ENCODE measurements around the gene BCKDHB.
"Not testable (repeated sequence)": the region's sequence is repeated elsewhere in the genome, so short reads cannot be mapped to it uniquely, and the experiment has no call there.

BCKDHB gene

DNA sequence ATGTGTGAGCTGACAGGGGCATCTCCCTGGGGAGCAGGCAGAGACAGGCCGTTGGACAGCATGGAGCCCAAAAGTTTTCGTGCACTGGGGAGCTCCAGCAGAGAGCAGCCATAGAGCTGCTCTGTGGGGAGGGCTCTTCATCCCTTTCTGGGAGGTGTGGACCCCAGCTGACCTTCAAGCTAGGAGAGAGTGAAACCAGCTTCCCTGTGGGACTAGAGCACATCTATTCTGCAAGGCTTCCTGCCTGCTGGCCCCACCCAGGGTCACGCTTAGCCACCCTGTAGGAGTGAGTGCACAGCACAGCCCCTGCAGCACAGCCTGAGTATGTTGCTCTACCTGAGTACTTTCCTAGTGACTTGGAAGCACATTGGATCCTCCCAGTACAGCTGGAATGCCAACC is 183.3 kb downstream of the BCKDHB start:
- no peak for DNase-seq
- in situ Hi-C loops (cut with MboI; ENCODE audit: low pct_unique_long_range_greater_than_20kb, low sequenced_read_pairs) = no loop called here

DNA sequence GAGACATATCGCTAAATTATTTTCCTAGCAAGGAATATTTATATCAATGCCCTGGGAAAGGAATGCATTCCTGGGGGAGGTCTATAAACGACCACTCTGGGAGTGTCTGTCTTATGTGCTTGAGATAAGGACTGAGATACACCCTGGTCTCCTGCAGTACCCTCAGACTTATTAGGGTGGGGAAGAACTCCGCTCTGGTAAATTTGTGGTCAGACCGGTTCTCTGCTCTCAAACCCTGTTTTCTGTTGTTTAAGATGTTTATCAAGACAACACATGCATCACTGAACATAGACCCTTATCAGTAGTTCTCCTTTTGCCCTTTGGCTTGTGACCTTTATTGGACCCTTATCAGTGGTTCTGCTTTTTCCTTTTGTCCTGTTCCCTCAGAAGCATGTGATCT is 188.1 kb downstream of the BCKDHB start:
- peak; percentile 70 for DNase-seq
- in situ Hi-C loops (cut with MboI; ENCODE audit: low pct_unique_long_range_greater_than_20kb, low sequenced_read_pairs) = not testable (repeated sequence)

DNA sequence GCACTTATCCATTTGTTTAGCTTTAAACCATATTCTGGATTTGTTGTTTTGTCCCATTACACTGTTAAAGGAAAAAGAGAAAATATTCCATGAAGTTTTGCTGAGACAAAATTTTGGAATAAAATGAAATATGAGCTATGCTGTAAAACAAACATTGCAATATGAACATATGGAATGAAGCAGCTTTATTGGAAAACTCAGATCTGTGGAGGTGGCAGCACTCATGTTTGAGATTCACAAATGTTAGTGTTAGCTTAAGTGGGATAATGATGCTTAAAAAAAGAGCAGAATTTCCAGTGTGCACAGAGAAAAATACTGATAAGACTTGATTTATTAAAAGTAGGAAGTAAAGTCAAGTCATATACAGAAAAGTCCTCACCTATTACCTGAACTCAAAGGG is 196.2 kb downstream of the BCKDHB start:
- in situ Hi-C loops (cut with MboI; ENCODE audit: low pct_unique_long_range_greater_than_20kb, low sequenced_read_pairs) = no loop called here
- DNase-seq = no peak

DNA sequence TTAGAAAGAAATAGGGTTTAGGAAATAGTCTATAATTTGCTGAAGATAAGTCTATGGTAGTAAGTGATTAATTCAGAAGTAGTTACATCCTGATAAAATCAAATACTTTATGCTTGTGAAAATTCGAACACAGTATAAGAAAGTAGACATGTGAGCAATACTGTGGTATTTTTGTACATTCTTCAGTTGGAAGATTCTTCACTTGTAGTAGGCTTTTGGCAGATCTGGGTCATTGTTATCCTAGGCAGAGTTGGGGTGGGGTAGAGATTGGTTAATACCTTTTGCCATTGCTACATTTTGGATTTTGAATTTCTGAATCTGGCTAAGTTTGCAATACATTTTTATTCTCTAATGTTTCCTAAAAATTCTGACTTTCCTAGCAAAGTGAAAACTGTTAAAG is 197.5 kb downstream of the BCKDHB start:
- in situ Hi-C loops (cut with MboI; ENCODE audit: low pct_unique_long_range_greater_than_20kb, low sequenced_read_pairs) = no loop called here
- DNase-seq = no peak

DNA sequence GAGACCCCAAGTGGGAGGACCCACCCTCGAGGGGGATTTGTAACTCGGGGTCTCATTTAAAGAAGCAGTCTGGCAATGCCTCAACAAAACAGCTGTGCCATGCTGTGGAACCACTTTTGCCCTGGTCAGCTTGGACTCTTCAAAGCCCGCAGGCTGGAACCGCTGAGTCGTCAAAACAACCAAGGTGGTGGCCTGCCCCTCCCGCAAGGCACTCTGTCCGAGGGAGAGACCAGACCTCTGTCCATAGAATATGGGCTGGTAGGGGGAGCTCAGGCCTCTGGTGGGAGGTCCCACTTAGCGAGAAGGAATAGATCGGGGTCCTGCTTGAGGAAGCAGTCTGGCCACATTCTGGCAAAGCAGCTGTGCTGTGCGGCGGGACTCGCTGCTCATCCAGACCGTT is 208.1 kb downstream of the BCKDHB start:
- DNase-seq = no peak
- in situ Hi-C loops (cut with MboI; ENCODE audit: low pct_unique_long_range_greater_than_20kb, low sequenced_read_pairs) = no loop called here

DNA sequence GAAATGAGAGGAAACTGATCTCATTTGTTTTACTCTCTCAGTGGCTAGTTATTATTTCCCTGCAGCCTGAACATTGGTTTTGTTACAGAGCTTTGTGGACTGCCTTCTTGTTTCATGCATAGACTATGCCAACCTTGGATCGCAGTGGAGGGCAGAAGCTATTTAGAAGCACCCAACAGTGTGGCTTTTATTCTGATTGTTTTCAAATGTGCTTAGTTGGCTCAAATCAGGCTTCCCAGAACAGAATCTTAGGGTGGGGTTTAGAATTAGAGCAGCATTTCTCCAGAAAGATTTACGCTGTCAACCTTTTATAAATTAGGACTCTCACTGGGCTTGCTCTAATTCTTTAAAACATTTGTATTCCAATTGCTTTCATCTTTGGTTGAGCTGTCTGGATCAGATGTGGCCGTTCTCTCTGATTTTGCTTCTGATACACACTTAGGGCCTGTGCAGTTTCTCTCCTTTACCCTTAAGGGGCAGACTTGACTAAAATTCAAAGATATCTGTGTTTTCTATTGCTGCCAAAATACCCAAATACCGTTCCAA is 210.3 kb downstream of the BCKDHB start:
- no peak for DNase-seq
- in situ Hi-C loops (cut with MboI; ENCODE audit: low pct_unique_long_range_greater_than_20kb, low sequenced_read_pairs) = no loop called here

DNA sequence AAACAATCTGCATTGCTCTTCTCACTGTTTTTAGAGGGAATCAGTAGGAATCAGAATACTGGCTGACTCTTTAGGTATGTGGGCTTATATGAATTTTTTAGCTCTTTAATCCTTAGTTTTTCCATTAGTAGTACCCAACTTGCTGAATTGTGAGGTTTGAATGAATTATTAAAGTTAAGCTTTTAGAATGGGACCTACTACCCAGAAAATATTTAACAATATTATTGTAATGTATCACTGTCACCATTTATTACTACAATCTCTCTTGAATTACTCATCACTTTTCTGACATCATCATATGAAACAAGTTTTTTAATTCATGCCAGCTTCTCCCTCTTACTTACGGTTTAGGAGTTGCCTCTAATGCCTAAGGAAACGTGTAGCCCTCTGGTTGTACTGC is 212.7 kb downstream of the BCKDHB start:
- in situ Hi-C loops (cut with MboI; ENCODE audit: low pct_unique_long_range_greater_than_20kb, low sequenced_read_pairs) = no loop called here
- DNase-seq = no peak

DNA sequence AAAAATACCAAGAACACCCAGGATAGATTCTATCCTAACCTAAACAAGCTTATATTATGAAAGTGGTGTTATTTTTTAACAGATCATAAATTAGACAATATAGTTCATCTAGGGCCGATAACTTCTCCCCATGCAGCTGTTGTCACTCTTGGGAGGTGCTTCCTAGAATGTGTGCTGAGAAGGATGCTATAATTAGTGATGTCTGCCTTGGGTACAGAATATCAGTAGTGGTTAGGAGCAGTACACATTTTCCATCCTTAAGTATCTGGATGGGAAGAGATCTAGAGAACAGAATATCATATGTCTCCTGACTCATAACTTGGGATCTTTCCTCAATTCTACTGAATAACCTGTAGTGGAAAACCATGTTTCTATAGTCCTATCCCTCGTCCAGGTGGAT is 214.5 kb downstream of the BCKDHB start:
- no peak for DNase-seq
- in situ Hi-C loops (cut with MboI; ENCODE audit: low pct_unique_long_range_greater_than_20kb, low sequenced_read_pairs) = no loop called here

DNA sequence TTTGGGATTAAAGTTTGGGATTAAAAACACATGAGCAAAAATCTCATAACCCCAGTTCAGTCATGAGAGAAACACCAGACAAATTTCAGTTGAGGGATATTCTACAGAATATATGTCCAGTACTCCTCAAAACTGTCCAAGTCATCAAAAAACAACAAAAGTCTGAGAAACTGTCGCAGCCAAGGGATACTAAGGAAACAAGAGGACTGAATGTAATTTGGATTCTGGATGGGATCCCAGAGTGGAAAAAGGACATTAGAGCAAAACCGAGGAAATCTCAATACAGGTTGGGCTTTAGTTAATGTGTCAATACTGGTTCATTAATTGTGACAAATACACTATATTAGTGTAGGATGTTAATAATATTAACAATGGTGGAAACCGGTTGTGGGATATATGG is 219.3 kb downstream of the BCKDHB start:
- in situ Hi-C loops (cut with MboI; ENCODE audit: low pct_unique_long_range_greater_than_20kb, low sequenced_read_pairs) = no loop called here
- DNase-seq = no peak

DNA sequence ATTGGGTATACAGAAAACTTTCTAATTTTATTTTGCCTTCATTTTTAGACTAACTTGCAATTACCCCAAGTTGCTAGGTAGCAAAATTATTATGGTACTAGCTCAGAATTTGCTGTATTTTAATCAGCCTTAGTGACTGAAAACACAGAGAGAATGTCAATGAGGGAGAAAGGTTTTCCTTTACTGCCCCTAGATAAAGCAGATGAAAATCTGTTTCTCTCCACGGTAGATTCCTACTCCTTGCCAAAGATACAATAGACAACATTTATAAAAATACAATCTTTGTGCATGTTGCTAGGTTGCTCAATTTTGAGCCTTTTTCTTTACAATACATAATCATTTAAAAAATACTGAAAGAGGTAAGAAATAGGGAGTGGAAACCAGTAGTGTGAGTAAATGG is 222.2 kb downstream of the BCKDHB start:
- DNase-seq = no peak
- in situ Hi-C loops (cut with MboI; ENCODE audit: low pct_unique_long_range_greater_than_20kb, low sequenced_read_pairs) = no loop called here

DNA sequence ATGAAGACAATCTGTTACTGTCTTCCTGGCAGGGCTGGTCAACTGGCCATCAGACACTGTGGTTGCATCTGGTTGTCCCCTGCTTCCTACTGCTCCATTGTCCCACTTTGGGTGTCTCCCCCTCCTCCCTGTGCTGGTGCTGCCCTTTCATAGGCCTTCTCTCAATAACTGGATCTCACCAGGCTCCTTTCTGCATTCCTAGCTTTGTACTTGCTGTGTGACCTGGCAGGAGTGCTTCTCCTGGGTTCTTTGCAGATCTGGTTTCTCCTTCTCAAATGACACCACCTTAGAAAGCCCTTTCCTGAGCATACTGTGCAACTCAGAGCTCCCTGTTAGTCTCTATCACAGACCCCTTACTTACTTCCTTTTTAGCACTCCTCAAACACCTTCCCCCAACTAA is 223.0 kb downstream of the BCKDHB start:
- in situ Hi-C loops (cut with MboI; ENCODE audit: low pct_unique_long_range_greater_than_20kb, low sequenced_read_pairs) = no loop called here

DNA sequence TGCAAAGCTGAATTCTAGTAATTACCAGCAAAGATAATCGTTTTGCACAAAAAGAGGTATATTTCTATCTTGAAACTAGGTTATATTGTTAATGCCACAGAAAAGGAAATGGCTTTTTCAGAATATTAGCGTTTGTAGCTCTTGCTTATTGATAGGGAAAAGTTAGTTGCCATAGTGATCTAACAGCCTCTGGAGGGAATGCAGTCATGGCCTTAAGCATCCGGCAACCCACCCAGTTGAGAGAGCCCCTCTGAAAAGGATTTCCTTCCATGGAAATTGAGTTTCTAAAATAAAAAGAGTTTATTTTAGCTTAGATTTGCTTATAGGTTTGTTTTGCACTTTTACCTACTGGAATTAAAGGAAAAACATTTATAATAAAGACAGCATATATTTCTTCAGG is 224.5 kb downstream of the BCKDHB start:
- in situ Hi-C loops (cut with MboI; ENCODE audit: low pct_unique_long_range_greater_than_20kb, low sequenced_read_pairs) = no loop called here
- DNase-seq = no peak

More for the DNA sequence above, 223.0 kb downstream of the BCKDHB start:
- DNase-seq = no peak

DNA sequence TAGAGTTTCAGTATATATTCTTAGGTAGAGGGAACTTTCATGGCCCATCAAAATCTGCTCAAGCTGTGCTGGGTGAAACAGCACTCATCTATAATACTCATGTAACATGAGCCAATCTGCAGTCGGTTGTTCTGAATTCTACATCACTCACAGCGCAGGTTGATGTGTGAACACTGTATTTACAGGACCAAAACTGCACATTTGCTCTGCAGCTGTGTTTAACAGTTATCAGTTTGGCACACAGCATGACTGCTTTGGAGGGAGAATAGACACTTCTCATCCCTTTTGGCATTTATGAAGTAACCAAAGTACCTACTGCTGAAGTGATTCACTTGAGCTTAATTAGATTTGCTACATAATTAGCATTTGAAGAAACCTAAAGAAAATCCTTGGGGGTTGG is 225.1 kb downstream of the BCKDHB start:
- no peak for DNase-seq
- in situ Hi-C loops (cut with MboI; ENCODE audit: low pct_unique_long_range_greater_than_20kb, low sequenced_read_pairs) = no loop called here

DNA sequence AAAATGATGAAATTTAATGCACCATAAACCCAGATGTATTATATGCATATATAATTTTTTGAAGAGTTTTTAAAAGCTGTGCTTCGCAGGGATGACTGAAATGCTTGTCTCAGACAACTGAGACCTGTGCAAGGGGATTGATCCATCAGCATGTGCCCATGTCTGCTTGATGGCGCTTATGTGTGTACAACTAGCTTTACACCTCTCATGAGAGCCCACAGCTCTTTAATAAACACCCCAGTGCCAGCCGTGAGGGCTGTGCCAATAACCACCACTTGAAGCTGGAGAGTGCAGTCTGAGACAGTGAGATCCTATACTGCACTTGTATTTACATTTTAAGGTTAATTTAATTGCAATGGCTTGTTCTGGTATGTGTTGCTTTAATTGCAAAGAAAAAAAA is 225.5 kb downstream of the BCKDHB start:
- DNase-seq = no peak
- in situ Hi-C loops (cut with MboI; ENCODE audit: low pct_unique_long_range_greater_than_20kb, low sequenced_read_pairs) = no loop called here

DNA sequence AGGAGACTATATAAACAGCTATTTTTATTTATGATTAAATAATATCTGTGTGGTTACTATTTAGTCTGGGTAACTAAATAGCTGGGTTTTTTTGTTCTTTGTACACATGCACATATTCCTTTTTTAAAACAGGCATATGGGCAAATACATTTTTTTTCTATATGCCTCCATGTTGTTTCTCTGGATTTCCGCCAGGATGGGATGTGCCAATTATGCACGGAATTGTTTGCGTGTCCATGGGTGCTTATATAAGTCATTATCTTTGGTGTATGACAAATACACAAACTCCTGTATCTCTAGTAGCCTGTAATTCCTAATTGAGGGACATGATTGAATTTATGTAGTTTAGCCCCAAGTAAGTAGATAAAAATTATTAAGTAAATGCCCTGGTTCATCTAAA is 226.9 kb downstream of the BCKDHB start:
- in situ Hi-C loops (cut with MboI; ENCODE audit: low pct_unique_long_range_greater_than_20kb, low sequenced_read_pairs) = no loop called here
- DNase-seq = no peak

DNA sequence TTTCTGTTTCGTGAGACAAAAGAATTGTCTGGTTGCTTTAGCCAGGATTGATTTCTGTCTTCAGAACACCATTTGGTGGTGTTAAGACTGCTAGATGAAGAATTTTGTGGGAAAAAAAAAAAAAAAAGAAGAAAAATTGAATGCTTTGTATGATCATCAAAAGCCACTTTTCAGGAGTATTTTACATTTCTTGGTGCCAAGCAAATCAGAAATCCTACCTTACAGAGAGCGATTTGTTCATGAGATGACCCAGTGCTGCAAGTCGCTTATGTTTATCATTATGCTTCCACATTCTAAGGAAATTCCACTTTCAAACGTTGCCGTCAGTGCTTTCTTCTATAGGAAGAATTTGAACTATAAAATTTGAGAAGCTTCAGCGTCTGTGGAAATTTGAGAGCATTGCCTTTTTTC is 228.7 kb downstream of the BCKDHB start:
- in situ Hi-C loops (cut with MboI; ENCODE audit: low pct_unique_long_range_greater_than_20kb, low sequenced_read_pairs) = no loop called here
- DNase-seq = no peak

DNA sequence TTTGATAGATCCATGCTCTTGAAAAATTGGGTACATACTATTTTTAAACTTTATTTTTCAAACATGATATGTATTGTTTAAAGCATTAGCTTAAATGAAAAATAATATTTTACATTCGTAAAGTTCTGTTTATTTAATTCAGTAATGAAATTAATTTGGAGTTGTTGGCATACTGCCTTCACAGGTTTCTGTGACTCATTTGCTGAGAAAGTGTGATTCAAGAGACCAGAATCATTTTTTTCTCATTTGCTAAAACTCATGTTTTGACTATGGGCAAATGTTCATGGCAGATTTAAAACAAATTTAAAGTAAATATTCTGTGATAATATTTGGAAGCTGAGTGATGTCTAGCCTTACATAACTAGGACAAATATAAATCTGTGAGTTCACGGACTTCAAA is 230.4 kb downstream of the BCKDHB start:
- in situ Hi-C loops (cut with MboI; ENCODE audit: low pct_unique_long_range_greater_than_20kb, low sequenced_read_pairs) = no loop called here
- no peak for DNase-seq

DNA sequence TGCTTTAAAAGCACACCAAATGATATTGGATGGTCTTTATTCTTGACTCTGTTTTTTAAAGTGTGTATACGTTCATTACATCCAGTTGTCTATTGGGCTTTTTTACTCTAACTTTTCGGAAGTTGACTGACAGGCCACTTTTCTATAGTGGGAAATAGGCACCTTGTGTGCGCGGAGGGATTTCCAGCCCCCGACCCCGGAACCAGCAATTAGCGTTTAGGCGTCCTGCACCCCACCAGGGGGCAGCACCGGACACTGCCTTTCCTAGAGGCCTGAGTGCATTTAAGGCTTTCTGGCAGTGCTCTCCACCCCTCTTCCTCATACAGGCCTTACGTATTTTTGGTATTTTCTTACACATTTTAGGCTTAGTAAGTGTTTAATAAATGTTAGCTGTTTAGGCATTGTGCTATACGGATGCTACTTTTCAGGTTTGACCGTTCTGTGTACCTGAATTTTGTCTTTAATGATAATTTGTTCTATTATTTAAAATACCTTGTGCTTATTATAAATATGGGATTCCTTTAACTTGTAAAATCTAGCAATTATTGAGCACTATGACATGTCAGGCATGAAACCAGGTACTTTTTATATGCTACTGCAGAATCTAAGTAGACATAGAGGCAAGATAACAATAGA is 231.8 kb downstream of the BCKDHB start:
- DNase-seq = peak; percentile 64
- in situ Hi-C loops (cut with MboI; ENCODE audit: low pct_unique_long_range_greater_than_20kb, low sequenced_read_pairs) = no loop called here

DNA sequence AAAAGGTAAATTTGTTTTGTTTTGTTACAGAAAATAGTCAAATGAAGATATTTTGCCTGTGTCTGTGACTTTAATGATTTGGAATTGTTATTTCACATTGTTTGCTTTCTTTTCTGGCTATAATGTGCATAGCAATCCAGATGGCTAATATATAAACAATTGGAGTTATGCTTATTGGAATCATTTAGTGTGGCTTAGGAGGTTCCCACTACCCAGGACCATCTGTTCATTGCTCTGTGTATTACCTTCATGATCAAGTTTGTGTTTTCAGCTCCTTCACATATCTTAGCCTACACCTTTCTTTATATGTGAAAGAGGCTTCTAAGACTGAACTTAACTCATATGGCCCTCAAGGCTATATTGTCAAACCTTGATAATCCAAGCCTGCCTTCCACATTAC is 232.9 kb downstream of the BCKDHB start:
- in situ Hi-C loops (cut with MboI; ENCODE audit: low pct_unique_long_range_greater_than_20kb, low sequenced_read_pairs) = no loop called here
- DNase-seq = no peak

DNA sequence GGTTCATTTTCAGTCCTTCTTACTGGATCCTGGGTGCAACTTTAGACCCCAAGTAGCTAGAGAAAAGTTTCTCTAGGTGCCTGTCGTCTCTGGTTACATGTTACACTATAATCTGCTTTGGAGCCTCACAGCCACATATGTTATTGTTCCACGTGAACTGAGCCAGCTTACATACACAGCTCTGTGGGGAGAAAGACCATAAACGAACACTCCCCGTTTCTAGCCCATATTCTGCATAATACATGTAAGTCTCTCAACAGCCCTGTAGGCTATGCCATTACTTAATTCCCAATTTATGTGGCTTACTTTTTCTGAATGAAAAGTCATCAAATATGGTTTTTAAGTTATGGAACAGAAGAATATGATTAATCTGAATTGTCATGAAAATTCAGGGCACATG is 233.8 kb downstream of the BCKDHB start:
- DNase-seq = no peak
- in situ Hi-C loops (cut with MboI; ENCODE audit: low pct_unique_long_range_greater_than_20kb, low sequenced_read_pairs) = no loop called here

DNA sequence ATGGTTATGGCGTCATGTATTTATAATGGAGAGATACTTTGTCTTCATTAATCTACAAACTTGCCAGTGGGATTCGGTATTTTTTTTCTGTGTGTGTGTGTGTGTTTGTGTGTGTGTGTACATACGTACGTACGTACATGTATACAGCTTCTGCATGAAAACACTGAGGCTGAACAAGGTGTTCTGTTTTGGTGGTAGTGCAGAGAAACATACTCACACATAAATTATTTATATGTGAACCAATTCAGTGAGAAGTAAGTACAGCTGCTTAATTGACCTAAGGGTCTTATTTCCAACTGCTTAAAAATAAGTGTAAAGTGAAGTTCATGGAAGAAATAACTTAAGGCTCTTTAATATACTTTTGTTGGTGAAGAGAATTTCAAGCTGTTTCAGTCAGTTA is 234.2 kb downstream of the BCKDHB start:
- DNase-seq = no peak
- in situ Hi-C loops (cut with MboI; ENCODE audit: low pct_unique_long_range_greater_than_20kb, low sequenced_read_pairs) = no loop called here

DNA sequence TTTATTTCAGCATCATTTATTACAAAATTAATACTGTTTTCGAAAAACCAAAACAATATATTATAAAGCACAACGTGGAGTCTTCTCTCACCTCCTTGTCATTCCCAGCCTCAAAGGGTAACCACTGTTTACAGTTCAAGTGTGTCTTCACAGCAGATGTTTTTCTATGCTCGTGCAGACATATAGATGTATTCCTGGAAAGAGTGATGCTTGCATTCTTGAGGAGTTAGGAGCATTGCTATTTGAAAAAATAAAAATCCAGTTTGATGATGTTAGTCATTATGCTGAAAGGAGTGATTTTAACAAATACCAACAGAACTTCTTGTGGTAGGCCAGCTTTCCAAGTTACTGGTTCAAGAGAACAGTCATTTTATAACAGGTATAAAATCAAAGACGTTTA is 234.9 kb downstream of the BCKDHB start:
- DNase-seq = no peak
- in situ Hi-C loops (cut with MboI; ENCODE audit: low pct_unique_long_range_greater_than_20kb, low sequenced_read_pairs) = no loop called here
